H1 (cell line): ENCODE results near the gene VEZT. TPM values are rescaled to one million over a fixed set of nuclear protein-coding genes. Genes with fewer than 3 reads are reported as not detected.

Experiments used
- CTCF ChIA-PET: fragments of 300-600 bp; sonication (Branson Sonifier 250); formaldehyde crosslinking; loops from one replicate; lab custom pipeline; 2021; ENCODE audit not compliant: partially characterized antibody; lab: Charles Lee
- POLR2A ChIA-PET: fragments of 300-600 bp; sonication (Branson Sonifier 250); formaldehyde crosslinking; loops from one replicate; lab custom pipeline; 2021; ENCODE audit warnings: inconsistent platforms; ENCODE audit not compliant: partially characterized antibody; lab: Charles Lee
- DNase-seq, 2 experiments: peaks; one replicate each; pipeline versions ENCODE4 v3.0.0 to v3.0.0-alpha.2; 2010 to 2022; ENCODE audit warnings: low spot score in 2 of 2, low read depth in 1 of 2, mixed read lengths in 1 of 2
- FAIRE-seq: peaks from 2 replicates; lab custom pipeline; 2011; peaks lifted over from hg19 to GRCh38; lab: Jason Lieb, UNC
- H2AFZ ChIP-seq: 2 replicates; pipeline ENCODE4 v1.8.1; 2012; ENCODE audit warnings: low read length, inconsistent platforms
- H2AK5ac ChIP-seq: 2 replicates; pipeline ENCODE4 v1.6.1; 2013; ENCODE audit warnings: low read depth, low read length
- H2BK120ac ChIP-seq: replicated peaks from 2 replicates; pipeline ENCODE3; 2013; ENCODE audit warnings: low read depth, low read length, inconsistent platforms
- H2BK12ac ChIP-seq: 2 replicates; pipeline ENCODE4 v1.6.1; 2013; ENCODE audit warnings: low read depth, low read length
- H2BK15ac ChIP-seq: 2 replicates; pipeline ENCODE4 v1.6.1; 2013; ENCODE audit warnings: low read length
- H2BK20ac ChIP-seq: 2 replicates; pipeline ENCODE4 v1.6.1; 2013; ENCODE audit warnings: low read length
- H2BK5ac ChIP-seq: 2 replicates; pipeline ENCODE4 v1.6.1; 2013; ENCODE audit warnings: low read depth, low read length
- H3K14ac ChIP-seq: 2 replicates; pipeline ENCODE4 v1.6.1; 2013; ENCODE audit warnings: inconsistent platforms; ENCODE audit not compliant: insufficient read length
- H3K18ac ChIP-seq: 2 replicates; pipeline ENCODE4 v1.6.1; 2013; ENCODE audit warnings: low read length; ENCODE audit errors: extremely low read depth
- H3K23ac ChIP-seq: 2 replicates; pipeline ENCODE4 v1.6.1; 2013; ENCODE audit warnings: inconsistent platforms; ENCODE audit not compliant: insufficient read length
- H3K23me2 ChIP-seq: 2 replicates; pipeline ENCODE4 v1.6.1; 2013; ENCODE audit warnings: low read depth, low read length
- H3K27ac ChIP-seq: 2 replicates; pipeline ENCODE4 v1.6.1; 2011; ENCODE audit warnings: low read depth, low read length, inconsistent platforms
- H3K27me3 ChIP-seq, 4 experiments: replicated peaks in 1 of 4; 1 replicate in 1 of 4; 2 replicates in 3 of 4; pipeline versions ENCODE4 v1.6.1 to v1.8.1; 2011 to 2013; ENCODE audit warnings: low read length in 3 of 4, mild to moderate bottlenecking in 3 of 4, inconsistent platforms in 2 of 4, mixed read lengths in 2 of 4, moderate library complexity in 1 of 4; ENCODE audit not compliant: control insufficient read depth in 3 of 4, insufficient read depth in 3 of 4; ENCODE audit errors: extremely low read depth in 1 of 4
- H3K36me3 ChIP-seq, 4 experiments: 2 replicates each; pipeline versions ENCODE4 v1.6.1 to v1.8.1; 2011 to 2013; ENCODE audit warnings: mild to moderate bottlenecking in 4 of 4, low read length in 3 of 4, moderate library complexity in 2 of 4, control low read depth in 1 of 4, inconsistent platforms in 1 of 4; ENCODE audit not compliant: insufficient read depth in 4 of 4, control insufficient read depth in 2 of 4
- H3K4ac ChIP-seq: replicated peaks from 2 replicates; pipeline ENCODE3; 2013; ENCODE audit warnings: low read length, low read depth, mixed read lengths, inconsistent platforms; ENCODE audit not compliant: insufficient read length
- H3K4me1 ChIP-seq, 4 experiments: replicated peaks in 1 of 4; 1 replicate in 1 of 4; 2 replicates in 3 of 4; pipeline versions ENCODE4 v1.6.1 to v1.8.1; 2011 to 2013; ENCODE audit warnings: low read length in 3 of 4, inconsistent platforms in 2 of 4, mixed read lengths in 1 of 4; ENCODE audit not compliant: insufficient read depth in 4 of 4, control insufficient read depth in 3 of 4
- H3K4me2 ChIP-seq, 2 experiments: 2 replicates each; pipeline versions ENCODE4 v1.6.1 to v1.8.1; 2011 to 2013; ENCODE audit warnings: low read depth in 2 of 2, low read length in 2 of 2, control low read depth in 1 of 2, inconsistent platforms in 1 of 2, mild to moderate bottlenecking in 1 of 2; ENCODE audit not compliant: insufficient read depth in 1 of 2
- H3K4me3 ChIP-seq, 4 experiments: fragments of 200-600, 300-600 bp in 1 of 4; sonication (generic), shearing (Covaris generic), sonication (Bioruptor Twin) in 1 of 4; 2 replicates each; pipeline versions ENCODE4 v1.5.1 to v1.8.1; 2011 to 2016; ENCODE audit warnings: low read length in 4 of 4, low read depth in 3 of 4, control low read depth in 2 of 4, inconsistent platforms in 2 of 4, mild to moderate bottlenecking in 2 of 4, mixed read lengths in 1 of 4, moderate library complexity in 1 of 4; ENCODE audit not compliant: insufficient read depth in 2 of 4; ENCODE audit errors: extremely low read depth in 1 of 4
- H3K56ac ChIP-seq: replicated peaks from 2 replicates; pipeline ENCODE3; 2013; ENCODE audit warnings: low read depth, mild to moderate bottlenecking, mixed read lengths, low read length, inconsistent platforms; ENCODE audit not compliant: insufficient read length
- H3K79me1 ChIP-seq: 2 replicates; pipeline ENCODE4 v1.6.1; 2013; ENCODE audit warnings: low read depth, low read length, control low read depth
- H3K79me2 ChIP-seq, 2 experiments: 2 replicates each; pipeline versions ENCODE4 v1.6.1 to v1.8.1; 2012 to 2013; ENCODE audit warnings: low read length in 2 of 2, mild to moderate bottlenecking in 2 of 2, inconsistent platforms in 1 of 2; ENCODE audit not compliant: insufficient read depth in 2 of 2, control insufficient read depth in 1 of 2
- H3K9ac ChIP-seq, 4 experiments: replicated peaks in 1 of 4; 1 replicate in 1 of 4; 2 replicates in 3 of 4; pipeline versions ENCODE4 v1.6.1 to v1.8.1; 2011 to 2013; ENCODE audit warnings: low read depth in 3 of 4, low read length in 3 of 4, control low read depth in 2 of 4, mild to moderate bottlenecking in 2 of 4, moderate library complexity in 2 of 4, inconsistent platforms in 1 of 4; ENCODE audit errors: extremely low read depth in 1 of 4
- H3K9me3 ChIP-seq, 2 experiments: 2 replicates each; pipeline versions ENCODE4 v1.6.1 to v1.8.1; 2012 to 2013; ENCODE audit warnings: mild to moderate bottlenecking in 2 of 2, moderate library complexity in 2 of 2, control low read depth in 1 of 2, inconsistent platforms in 1 of 2, low read depth in 1 of 2, low read length in 1 of 2, mixed read lengths in 1 of 2; ENCODE audit not compliant: insufficient read depth in 2 of 2
- H4K20me1 ChIP-seq, 2 experiments: replicated peaks in 1 of 2; 2 replicates each; pipeline versions ENCODE3 to v1.8.1; 2011 to 2013; ENCODE audit warnings: inconsistent platforms in 2 of 2, low read length in 2 of 2, mild to moderate bottlenecking in 1 of 2; ENCODE audit not compliant: insufficient read depth in 2 of 2, control insufficient read depth in 1 of 2
- H4K5ac ChIP-seq: 2 replicates; pipeline ENCODE4 v1.6.1; 2013; ENCODE audit warnings: low read length, low read depth, mixed read lengths, inconsistent platforms; ENCODE audit not compliant: insufficient read length
- H4K8ac ChIP-seq: 2 replicates; pipeline ENCODE4 v1.8.0; 2013; ENCODE audit warnings: mild to moderate bottlenecking, moderate library complexity, low read length, inconsistent platforms; ENCODE audit not compliant: insufficient read depth; ENCODE audit errors: extremely low read depth
- H4K91ac ChIP-seq: replicated peaks from 2 replicates; pipeline ENCODE3; 2013; ENCODE audit warnings: low read length, mixed read lengths, inconsistent platforms; ENCODE audit not compliant: insufficient read length
- KDM4A ChIP-seq: IDR thresholded peaks from one replicate; pipeline ENCODE4 v1.7.1; 2012; ENCODE audit warnings: low read depth, mild to moderate bottlenecking, moderate library complexity, low read length, inconsistent platforms; ENCODE audit not compliant: severe bottlenecking
- MAX ChIP-seq: IDR thresholded peaks from 2 replicates; pipeline ENCODE4 v1.6.1; 2012; ENCODE audit warnings: inconsistent platforms
- YY1 ChIP-seq: IDR thresholded peaks from 2 replicates; pipeline ENCODE4 v1.6.1; 2011; ENCODE audit warnings: low read depth, mild to moderate bottlenecking, low read length
- WGBS, 2 experiments: shearing (Covaris generic) in 1 of 2; methylation state at CpG; one replicate each; pipeline versions ENCODE4 v1.1.6 to v1.1.7; 2013 to 2015; ENCODE audit warnings: low lambda C conversion rate in 2 of 2, mixed read lengths in 2 of 2, inconsistent platforms in 1 of 2, low coverage in 1 of 2, missing lambda C conversion rate in 1 of 2; ENCODE audit not compliant: insufficient replicate concordance in 2 of 2, insufficient coverage in 1 of 2, insufficient read length in 1 of 2; ENCODE audit errors: extremely low coverage in 1 of 2, missing lambda C conversion rate in 1 of 2; 5-methylcytosine and 5-hydroxymethylcytosine counted together
- polyA plus RNA-seq, 7 experiments: library from polyadenylated mRNA; depleted of rRNA in 3 of 7; stranded (reverse) in 5 of 7; unstranded in 2 of 7; fragments of >200 nt in 5 of 7; fragments of 200-250 nt in 2 of 7; gene quantifications; 1 replicate in 5 of 7; 2 replicates in 1 of 7; 4 replicates in 1 of 7; pipeline versions ENCODE4 v1.2.1 to v1.2.3, GENCODE V29; 2011 to 2013; ENCODE audit warnings: missing spikeins in 2 of 7, mixed read lengths in 2 of 7
- total RNA-seq: library from RNA; stranded (reverse); fragmentation: NEBNext Ultra II Directional; extraction: Animal tissue kit (Norgen Biotek cat#: 25700); gene quantifications from 2 replicates; pipeline ENCODE4 v1.2.1, GENCODE V29; 2021

The VEZT gene
- total and polyA plus RNA-seq, 2 of the 8 experiments (the other 6 are each of a cell fraction or from before 2014, with no cell fraction given) = 44.0 to 56.1 TPM

GRCh38 chr12:95337146-95337545 is 119.5 kb downstream of the VEZT start:
- Histone ChIP-seq H3K18ac (no peak overlapping the region), H3K14ac (no peak overlapping the region), H3K23me2 (no peaks in the 10 kb centered on the region), H3K23ac (no peak overlapping the region), H3K4me3 (no peak overlapping the region), H3K27ac (no peak overlapping the region), H4K20me1 (no peaks in the 10 kb centered on the region), H4K91ac (no peak overlapping the region), H3K9ac (no peak overlapping the region), H3K79me2 (no peaks in the 10 kb centered on the region), H2BK20ac (no peak overlapping the region), H3K9me3 (no peaks in the 10 kb centered on the region), H2BK5ac (no peak overlapping the region), H2AK5ac (no peak overlapping the region), H3K27me3 (no peaks in the 10 kb centered on the region), H2BK120ac (no peak overlapping the region), H4K8ac (no peak overlapping the region), H2AFZ (no peak overlapping the region), H3K4ac (no peak overlapping the region), H3K36me3 (no peaks in the 10 kb centered on the region), H2BK15ac (no peak overlapping the region), H3K56ac (no peak overlapping the region), H3K4me2 (no peak overlapping the region), H2BK12ac (no peak overlapping the region), H3K4me1 (no peaks in the 10 kb centered on the region), H4K5ac (no peak overlapping the region), H3K79me1 (no peaks in the 10 kb centered on the region)
- ChIA-PET POLR2A (interaction anchor here (0.6 to 1.8 kb wide), 2 partner anchors 120 to 558 kb away, joined by 3 to 4 read pairs; partner anchors contain the start of genes FGD6 and VEZT), CTCF (interaction anchor here (0.6 to 2.3 kb wide), 12 partner anchors 10 to 401 kb away, joined by 3 to 17 read pairs (median 4); no protein-coding TSS in a partner anchor)
- WGBS, 2 experiments = 87% methylated on average over 5 of the region's 5 CpGs; no CpG with 5 or more reads in 1 of the 2 experiments
- DNase-seq = no peak
- FAIRE-seq = no peak
- TF ChIP-seq YY1 (no peak), MAX (no peak), KDM4A (no peak)
- TF ChIP-seq, all 59 proteins: peak for 0
